HG02642 (cell line): ENCODE data around the gene UNC5A.
"Not testable (repeated sequence)": the region's sequence is repeated elsewhere in the genome, so short reads cannot be mapped to it uniquely, and the experiment has no call there.

ENCODE experiments used
- ATAC-seq: cut with Tn5 transposase; IDR thresholded peaks from one replicate; pipeline ENCODE4 v1.9.1; 2021; ENCODE audit warnings: mild to moderate bottlenecking; ENCODE audit not compliant: unreplicated experiment, poor library complexity

UNC5A gene

GRCh38 chr5:176859916-176860315 lies 49.6 kb downstream of the UNC5A start:
- ATAC-seq: no peak

- ATAC-seq: no peak
Measured at GRCh38 chr5:176860381-176860780, 50.0 kb downstream of the UNC5A start.

GRCh38 chr5:176861276-176861675 lies 50.9 kb downstream of the UNC5A start:
- no peak for ATAC-seq

GRCh38 chr5:176862330-176862995 lies 52.1 kb downstream of the UNC5A start:
- no peak for ATAC-seq

GRCh38 chr5:176863041-176863764 lies 52.8 kb downstream of the UNC5A start:
- ATAC-seq: no peak

GRCh38 chr5:176863765-176864098 lies 53.4 kb downstream of the UNC5A start:
- no peak for ATAC-seq

- ATAC-seq: no peak
Measured at GRCh38 chr5:176864755-176865154, 54.4 kb downstream of the UNC5A start.

- ATAC-seq: no peak
Measured at GRCh38 chr5:176865964-176866363, 55.6 kb downstream of the UNC5A start.

GRCh38 chr5:176866707-176867310 lies 56.5 kb downstream of the UNC5A start:
- ATAC-seq: no peak

- ATAC-seq: no peak
Measured at GRCh38 chr5:176868126-176868525, 57.8 kb downstream of the UNC5A start.

GRCh38 chr5:176868731-176869130 lies 58.4 kb downstream of the UNC5A start:
- ATAC-seq: no peak

- ATAC-seq: no peak
Measured at GRCh38 chr5:176869501-176870109, 59.2 kb downstream of the UNC5A start.

- no peak for ATAC-seq
Measured at GRCh38 chr5:176870110-176870591, 59.8 kb downstream of the UNC5A start.

GRCh38 chr5:176870644-176871043 lies 60.3 kb downstream of the UNC5A start:
- ATAC-seq: not testable (repeated sequence)

GRCh38 chr5:176872586-176872985 lies 62.2 kb downstream of the UNC5A start:
- ATAC-seq: not testable (repeated sequence)

- ATAC-seq: not testable (repeated sequence)
Measured at GRCh38 chr5:176873011-176873410, 62.7 kb downstream of the UNC5A start.

- ATAC-seq: no peak
Measured at GRCh38 chr5:176873541-176874172, 63.3 kb downstream of the UNC5A start.

- ATAC-seq: no peak
Measured at GRCh38 chr5:176874198-176874780, 63.9 kb downstream of the UNC5A start.

GRCh38 chr5:176875014-176875550 lies 64.7 kb downstream of the UNC5A start:
- ATAC-seq: no peak
